NOMO-1 treated with DMSO at 0.1 percent for 48 hours (cell line): ENCODE measurements around the gene L1TD1.
"Not testable (repeated sequence)": the region's sequence is repeated elsewhere in the genome, so short reads cannot be mapped to it uniquely, and the experiment has no call there.

ENCODE experiments used
- DNase-seq: peaks from one replicate; lab custom pipeline; 2025; ENCODE audit not compliant: unreplicated experiment; lab: John Stamatoyannopoulos, UW

Gene L1TD1

GRCh38 chr1:62198069-62198780 lies 3.6 kb downstream of the L1TD1 start:
- no peak for DNase-seq

- DNase-seq: no peak
Observed at GRCh38 chr1:62198781-62199125, 4.1 kb downstream of the L1TD1 start.

GRCh38 chr1:62207187-62207586 lies 12.5 kb downstream of the L1TD1 start:
- no peak for DNase-seq

GRCh38 chr1:62208087-62208486 lies 13.4 kb downstream of the L1TD1 start:
- no peak for DNase-seq

- no peak for DNase-seq
Observed at GRCh38 chr1:62208970-62209369, 14.3 kb downstream of the L1TD1 start.

GRCh38 chr1:62209931-62210595 lies 15.4 kb downstream of the L1TD1 start:
- DNase-seq: peak; percentile 64

GRCh38 chr1:62210960-62211359 lies 16.3 kb downstream of the L1TD1 start:
- peak; percentile 9 for DNase-seq

GRCh38 chr1:62212411-62212810 lies 17.8 kb downstream of the L1TD1 start:
- no peak for DNase-seq

- no peak for DNase-seq
Observed at GRCh38 chr1:62213075-62213914, 18.6 kb downstream of the L1TD1 start.

GRCh38 chr1:62218604-62219003 lies 24.0 kb downstream of the L1TD1 start:
- peak; percentile 4 for DNase-seq

GRCh38 chr1:62220456-62220855 lies 25.8 kb downstream of the L1TD1 start:
- DNase-seq: not testable (repeated sequence)

- no peak for DNase-seq
Observed at GRCh38 chr1:62221171-62221570, 26.5 kb downstream of the L1TD1 start.

GRCh38 chr1:62222321-62222720 lies 27.7 kb downstream of the L1TD1 start:
- no peak for DNase-seq

GRCh38 chr1:62224182-62224581 lies 29.5 kb downstream of the L1TD1 start:
- no peak for DNase-seq

GRCh38 chr1:62227496-62227895 lies 32.8 kb downstream of the L1TD1 start:
- no peak for DNase-seq

GRCh38 chr1:62228136-62228882 lies 33.7 kb downstream of the L1TD1 start:
- DNase-seq: peak; percentile 22

- no peak for DNase-seq
Observed at GRCh38 chr1:62228883-62229187, 34.2 kb downstream of the L1TD1 start.

- no peak for DNase-seq
Observed at GRCh38 chr1:62229468-62229867, 34.8 kb downstream of the L1TD1 start.

- DNase-seq: no peak
Observed at GRCh38 chr1:62229932-62230331, 35.3 kb downstream of the L1TD1 start.

GRCh38 chr1:62230718-62231117 lies 36.1 kb downstream of the L1TD1 start:
- DNase-seq: no peak

GRCh38 chr1:62232871-62233278 lies 38.2 kb downstream of the L1TD1 start:
- peak; percentile 55 for DNase-seq
